Upper lobe of left lung (tissue), 6 donors: ENCODE data around the gene CALHM5. TPM values are rescaled to one million over a fixed set of nuclear protein-coding genes. Genes with fewer than 3 reads are reported as not detected.

Experiments used
- ATAC-seq, 2 donors: fragments of 200-7000 bp; cut with Tn5 transposase; one replicate each; pipeline ENCODE4 v1.9.1; 2022; ENCODE audit warnings: mild to moderate bottlenecking in 2 of 2, moderate library complexity in 2 of 2; ENCODE audit not compliant: low FRiP score in 2 of 2
- DNase-seq, 2 donors: peaks; one replicate each; pipeline ENCODE4 v3.0.0-alpha.2; 2019 to 2020
- H3K27ac ChIP-seq, 4 donors: fragments of 200-600 bp; sonication (generic); one replicate each; pipeline ENCODE4 v1.5.1; 2016 to 2019
- H3K27me3 ChIP-seq, 4 donors: fragments of 200-600 bp; sonication (generic); one replicate each; pipeline ENCODE4 v1.5.1; 2017 to 2019
- H3K36me3 ChIP-seq, 4 donors: fragments of 200-600 bp; sonication (generic); one replicate each; pipeline ENCODE4 v1.5.1; 2016 to 2019
- H3K4me1 ChIP-seq, 4 donors: fragments of 200-600 bp; sonication (generic); one replicate each; pipeline ENCODE4 v1.5.1; 2018 to 2019
- H3K4me3 ChIP-seq, 4 donors: fragments of 200-600 bp; sonication (generic); one replicate each; pipeline ENCODE4 v1.5.1; 2017 to 2019; ENCODE audit warnings: mild to moderate bottlenecking in 2 of 4, moderate library complexity in 1 of 4
- H3K9me3 ChIP-seq, 4 donors: fragments of 200-600 bp; sonication (generic); one replicate each; pipeline ENCODE4 v1.5.1; 2018 to 2019
- CTCF ChIP-seq, 6 experiments: fragments of 450-650 bp in 4 of 6; fragments of 200-600 bp in 2 of 6; sonication (generic) in 2 of 6; IDR thresholded peaks; one replicate each; pipeline ENCODE4 v1.5.1; 2016 to 2019; ENCODE audit warnings: antibody characterized with exemption in 6 of 6
- EP300 ChIP-seq, 4 donors: sonication (generic); formaldehyde crosslinking; IDR thresholded peaks; one replicate each; pipeline ENCODE4 v1.5.1; 2017; ENCODE audit warnings: antibody characterized with exemption in 4 of 4, control low read depth in 2 of 4
- POLR2A ChIP-seq, 4 donors: fragments of 450-650 bp; IDR thresholded peaks; one replicate each; pipeline ENCODE4 v1.5.1; 2016 to 2017; ENCODE audit warnings: antibody characterized with exemption in 4 of 4, mild to moderate bottlenecking in 2 of 4
- POLR2AphosphoS5 ChIP-seq, 2 donors: sonication (generic); formaldehyde crosslinking; IDR thresholded peaks; one replicate each; pipeline ENCODE4 v1.5.1; 2017; ENCODE audit warnings: antibody characterized with exemption in 2 of 2
- WGBS, 2 donors: methylation state at CpG; one replicate each; pipeline ENCODE4 v1.1.5; 2017 to 2018; 5-methylcytosine and 5-hydroxymethylcytosine counted together
- total RNA-seq, 6 donors: library from RNA; depleted of rRNA in 4 of 6; stranded (reverse); fragments of >200 nt in 4 of 6; gene quantifications; one replicate each; pipeline versions ENCODE4 v1.1.0 to v1.2.1, GENCODE V29; 2016 to 2021
- donor health status: DM: no; HTN: no; CAD: no; lungs with moderate emphysema.
- donor health status: DM: no; HTN: yes; CAD: no; lungs with severe emphysema.

Gene CALHM5
- total RNA-seq, 6 donors from 2014 or later: 0.76 to 2.9 (median 1.2) TPM

- no peaks in the 10 kb centered on the region for H3K27me3 ChIP-seq
- no peaks in the 10 kb centered on the region for H3K36me3 ChIP-seq
- H3K27ac ChIP-seq: no peak overlapping the region
- H3K4me1 ChIP-seq: peaks cover 0 to 4% (median 2%) of the 10 kb centered on the region in 4 donors
- peak in 1 of 2 donors; percentile 37 for DNase-seq
- WGBS, 2 donors: 90 to 95% methylated on average over 9 of the region's 9 CpGs
- H3K4me3 ChIP-seq: no peak overlapping the region
- no peak for TF ChIP-seq POLR2A (IDR thresholded peaks at IDR 0.05)
- TF ChIP-seq EP300 (IDR thresholded peaks at IDR 0.05): no peak
- no peak for TF ChIP-seq CTCF (IDR thresholded peaks at IDR 0.05)
- no peak for TF ChIP-seq POLR2AphosphoS5 (IDR thresholded peaks at IDR 0.05)
- ATAC-seq: no peak
- no peaks in the 10 kb centered on the region for H3K9me3 ChIP-seq
Measured at GRCh38 chr6:116563830-116564229, 52.4 kb downstream of the CALHM5 start.

- 79 to 90% methylated on average over 7 of the region's 7 CpGs for WGBS, 2 donors
- no peaks in the 10 kb centered on the region for H3K27me3 ChIP-seq
- DNase-seq (no peak), ATAC-seq (no peak)
- H3K9me3 ChIP-seq: no peaks in the 10 kb centered on the region
- H3K4me1 ChIP-seq: peaks cover 0 to 7% (median 2%) of the 10 kb centered on the region in 4 donors
- no peaks in the 10 kb centered on the region for H3K36me3 ChIP-seq
- no peak overlapping the region for H3K27ac ChIP-seq
- TF ChIP-seq POLR2A (IDR thresholded peaks at IDR 0.05): no peak
- TF ChIP-seq EP300 (IDR thresholded peaks at IDR 0.05): no peak
- TF ChIP-seq POLR2AphosphoS5 (IDR thresholded peaks at IDR 0.05): no peak
- TF ChIP-seq CTCF (IDR thresholded peaks at IDR 0.05): no peak
- H3K4me3 ChIP-seq: no peak overlapping the region
Measured at GRCh38 chr6:116564311-116564710, 52.9 kb downstream of the CALHM5 start.

- DNase-seq (peak in 1 of 2 donors; percentile 85), ATAC-seq (peak; percentile 38 to 63)
- Histone ChIP-seq H3K27ac (no peak overlapping the region), H3K4me1 (peaks cover 5 to 14% (median 9%) of the 10 kb centered on the region in 4 donors), H3K27me3 (no peaks in the 10 kb centered on the region), H3K36me3 (no peaks in the 10 kb centered on the region), H3K4me3 (peak overlapping the region in 2 of 4 donors; percentile 25 to 32), H3K9me3 (no peaks in the 10 kb centered on the region)
- TF ChIP-seq POLR2A (IDR thresholded peaks at IDR 0.05): no peak
- no peak for TF ChIP-seq POLR2AphosphoS5 (IDR thresholded peaks at IDR 0.05)
- TF ChIP-seq CTCF (IDR thresholded peaks at IDR 0.05): no peak
- no peak for TF ChIP-seq EP300 (IDR thresholded peaks at IDR 0.05)
- WGBS, 2 donors: 78 to 81% methylated on average over 37 to 42 of the region's 42 CpGs
Measured at GRCh38 chr6:116564921-116565872, 53.8 kb downstream of the CALHM5 start.

- H3K4me1 ChIP-seq: peaks cover 16 to 24% (median 19%) of the 10 kb centered on the region in 4 donors
- no peaks in the 10 kb centered on the region for H3K9me3 ChIP-seq
- H3K36me3 ChIP-seq: no peaks in the 10 kb centered on the region
- DNase-seq (no peak), ATAC-seq (no peak)
- H3K27ac ChIP-seq: no peak overlapping the region
- H3K27me3 ChIP-seq: no peaks in the 10 kb centered on the region
- no peak overlapping the region for H3K4me3 ChIP-seq
- TF ChIP-seq POLR2AphosphoS5 (IDR thresholded peaks at IDR 0.05) (no peak), EP300 (IDR thresholded peaks at IDR 0.05) (no peak), CTCF (IDR thresholded peaks at IDR 0.05) (no peak), POLR2A (IDR thresholded peaks at IDR 0.05) (no peak)
Measured at GRCh38 chr6:116568111-116568510, 56.7 kb downstream of the CALHM5 start.
